Measurements from ENCODE around the gene PASD1.

DNA sequence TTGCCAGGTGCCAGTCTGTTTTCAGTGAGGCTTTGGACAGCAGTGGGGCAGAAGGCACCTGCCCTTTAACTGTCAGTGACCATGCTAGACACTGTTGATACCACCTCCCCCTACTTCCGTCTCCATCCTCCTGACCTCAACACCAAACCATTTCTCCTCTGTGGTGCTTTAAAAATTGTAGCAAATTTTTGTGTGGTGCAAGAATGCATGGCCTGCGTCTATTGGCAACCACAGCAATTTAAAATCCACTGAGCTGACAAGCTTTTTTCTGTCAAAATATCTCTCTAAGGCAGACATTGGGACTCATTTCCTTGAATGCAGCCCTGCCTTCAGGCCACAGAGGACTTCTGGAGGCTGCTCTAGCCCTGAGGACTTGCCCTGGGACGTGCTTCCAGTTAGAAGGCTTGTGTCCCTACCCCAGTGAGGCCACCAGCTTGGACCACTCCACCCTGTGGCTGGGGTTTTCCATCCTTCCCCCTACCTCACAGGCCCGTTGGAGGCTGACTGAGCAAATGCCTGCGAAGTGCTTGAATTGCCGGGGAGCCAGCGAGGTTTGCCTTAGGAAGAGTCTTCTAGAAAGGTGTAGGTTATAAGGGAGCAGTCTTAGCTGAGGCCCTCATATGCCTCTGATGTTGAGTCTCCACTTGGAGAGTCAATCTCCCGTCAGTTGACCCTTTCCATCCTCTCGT is 138.7 kb downstream of the PASD1 start:
- TF ChIP-seq POLR2A (IDR thresholded peaks at IDR 0.05; ENCODE audit: low read depth, low read length) (no peak), POLR2AphosphoS5 (IDR thresholded peaks at IDR 0.05; ENCODE audit: low read depth, low read length) (no peak), TAF1 (IDR thresholded peaks at IDR 0.05; ENCODE audit: low read depth, low read length) (no peak)
